Measurements from ENCODE around the gene CD151.

DNA sequence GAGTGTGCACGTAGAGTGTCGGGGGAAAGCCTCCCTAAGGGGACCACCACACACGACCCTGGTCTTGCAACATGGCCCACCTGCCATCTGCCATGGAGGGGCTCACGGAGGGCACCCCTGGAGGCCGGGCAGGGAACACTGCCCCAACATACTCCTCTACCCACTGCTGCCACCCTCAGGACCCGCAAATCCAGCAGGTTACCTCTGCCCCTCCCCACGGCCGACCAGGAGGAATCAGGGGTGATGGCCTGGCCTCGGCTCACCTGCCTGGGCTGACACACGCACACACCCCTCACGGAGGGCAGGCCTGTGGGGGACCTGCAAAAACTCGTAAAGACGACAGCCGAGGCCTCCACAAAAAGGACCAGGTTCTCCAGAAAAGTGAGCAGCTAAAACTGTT is 47.7 kb downstream of the CD151 start:
- TF ChIP-seq POLR2A (IDR thresholded peaks at IDR 0.05; ENCODE audit: low read length) (no peak), GATA1 (IDR thresholded peaks at IDR 0.05; ENCODE audit: low read depth, low read length) (no peak)

Data from erythroblast (primary cell).